Esophagus muscularis mucosa (tissue), 3 donors: ENCODE results near the gene NHLRC2.

Experiments used
- CTCF ChIP-seq, 3 experiments: fragments of 200-600 bp in 2 of 3; fragments of 450-650 bp in 1 of 3; sonication (generic) in 2 of 3; IDR thresholded peaks; one replicate each; pipeline ENCODE4 v1.5.1; 2017 to 2019; ENCODE audit warnings: antibody characterized with exemption in 3 of 3, mild to moderate bottlenecking in 2 of 3, moderate library complexity in 1 of 3
- POLR2A ChIP-seq: fragments of 450-650 bp; IDR thresholded peaks from one replicate; pipeline ENCODE4 v1.6.1; 2017; ENCODE audit warnings: antibody characterized with exemption, moderate library complexity, mild to moderate bottlenecking, low read depth

GRCh38 chr10:113867904-113868303 lies 13.4 kb downstream of the NHLRC2 start:
- TF ChIP-seq CTCF (IDR thresholded peaks at IDR 0.05) (no peak), POLR2A (no peak)
